ENCODE measurements around the gene LRRC43.
"Not testable (repeated sequence)": the region's sequence is repeated elsewhere in the genome, so short reads cannot be mapped to it uniquely, and the experiment has no call there.

The LRRC43 gene

DNA sequence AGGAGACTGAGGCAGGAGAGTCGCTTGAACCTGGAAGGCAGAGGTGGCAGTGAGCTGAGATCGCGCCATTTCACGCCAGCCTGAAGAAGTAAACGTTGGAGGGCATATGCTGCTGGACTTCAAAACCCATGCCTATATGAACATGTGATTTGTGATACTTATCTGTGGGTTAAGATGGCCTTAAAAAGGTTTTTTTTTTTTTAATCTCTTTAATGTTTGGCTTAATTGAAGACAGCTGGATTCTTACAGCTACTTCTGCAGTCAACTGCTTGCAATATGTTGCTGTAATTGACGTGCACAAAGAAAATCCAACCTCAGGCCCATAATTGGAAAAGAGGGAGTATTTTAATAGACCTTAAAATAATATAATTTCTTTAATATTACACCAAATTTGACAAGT is 19.1 kb downstream of the LRRC43 start:
- DNase-seq (ENCODE audit: insufficient read length, low spot score), result no peak
- no peak for FAIRE-seq
- TF ChIP-seq, protein P1, sequence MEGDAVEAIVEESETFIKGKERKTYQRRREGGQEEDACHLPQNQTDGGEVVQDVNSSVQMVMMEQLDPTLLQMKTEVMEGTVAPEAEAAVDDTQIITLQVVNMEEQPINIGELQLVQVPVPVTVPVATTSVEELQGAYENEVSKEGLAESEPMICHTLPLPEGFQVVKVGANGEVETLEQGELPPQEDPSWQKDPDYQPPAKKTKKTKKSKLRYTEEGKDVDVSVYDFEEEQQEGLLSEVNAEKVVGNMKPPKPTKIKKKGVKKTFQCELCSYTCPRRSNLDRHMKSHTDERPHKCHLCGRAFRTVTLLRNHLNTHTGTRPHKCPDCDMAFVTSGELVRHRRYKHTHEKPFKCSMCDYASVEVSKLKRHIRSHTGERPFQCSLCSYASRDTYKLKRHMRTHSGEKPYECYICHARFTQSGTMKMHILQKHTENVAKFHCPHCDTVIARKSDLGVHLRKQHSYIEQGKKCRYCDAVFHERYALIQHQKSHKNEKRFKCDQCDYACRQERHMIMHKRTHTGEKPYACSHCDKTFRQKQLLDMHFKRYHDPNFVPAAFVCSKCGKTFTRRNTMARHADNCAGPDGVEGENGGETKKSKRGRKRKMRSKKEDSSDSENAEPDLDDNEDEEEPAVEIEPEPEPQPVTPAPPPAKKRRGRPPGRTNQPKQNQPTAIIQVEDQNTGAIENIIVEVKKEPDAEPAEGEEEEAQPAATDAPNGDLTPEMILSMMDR (IDR thresholded peaks at IDR 0.05; ENCODE audit: insufficient read depth, missing control alignments), result no peak

DNA sequence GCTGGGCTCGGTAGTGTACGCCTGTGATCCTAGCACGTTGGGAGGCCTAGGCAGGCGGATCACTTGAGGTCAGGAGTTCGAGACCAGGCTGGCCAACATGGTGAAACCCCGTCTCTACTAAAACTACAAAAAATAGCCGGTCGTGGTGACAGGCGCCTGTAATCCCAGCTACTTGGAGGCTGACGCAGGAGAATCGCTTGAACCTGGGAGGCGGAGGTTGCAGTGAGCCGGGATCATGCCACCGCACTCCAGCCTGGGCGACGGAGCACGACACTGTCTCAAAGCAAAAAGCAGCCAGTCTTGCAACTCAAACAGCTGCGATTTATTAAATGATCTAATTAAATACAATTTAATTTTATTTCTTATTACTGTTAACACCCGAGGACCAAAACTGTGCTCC is 19.9 kb downstream of the LRRC43 start:
- not testable (repeated sequence) for FAIRE-seq; DNase-seq (ENCODE audit: insufficient read length, low spot score)

DNA sequence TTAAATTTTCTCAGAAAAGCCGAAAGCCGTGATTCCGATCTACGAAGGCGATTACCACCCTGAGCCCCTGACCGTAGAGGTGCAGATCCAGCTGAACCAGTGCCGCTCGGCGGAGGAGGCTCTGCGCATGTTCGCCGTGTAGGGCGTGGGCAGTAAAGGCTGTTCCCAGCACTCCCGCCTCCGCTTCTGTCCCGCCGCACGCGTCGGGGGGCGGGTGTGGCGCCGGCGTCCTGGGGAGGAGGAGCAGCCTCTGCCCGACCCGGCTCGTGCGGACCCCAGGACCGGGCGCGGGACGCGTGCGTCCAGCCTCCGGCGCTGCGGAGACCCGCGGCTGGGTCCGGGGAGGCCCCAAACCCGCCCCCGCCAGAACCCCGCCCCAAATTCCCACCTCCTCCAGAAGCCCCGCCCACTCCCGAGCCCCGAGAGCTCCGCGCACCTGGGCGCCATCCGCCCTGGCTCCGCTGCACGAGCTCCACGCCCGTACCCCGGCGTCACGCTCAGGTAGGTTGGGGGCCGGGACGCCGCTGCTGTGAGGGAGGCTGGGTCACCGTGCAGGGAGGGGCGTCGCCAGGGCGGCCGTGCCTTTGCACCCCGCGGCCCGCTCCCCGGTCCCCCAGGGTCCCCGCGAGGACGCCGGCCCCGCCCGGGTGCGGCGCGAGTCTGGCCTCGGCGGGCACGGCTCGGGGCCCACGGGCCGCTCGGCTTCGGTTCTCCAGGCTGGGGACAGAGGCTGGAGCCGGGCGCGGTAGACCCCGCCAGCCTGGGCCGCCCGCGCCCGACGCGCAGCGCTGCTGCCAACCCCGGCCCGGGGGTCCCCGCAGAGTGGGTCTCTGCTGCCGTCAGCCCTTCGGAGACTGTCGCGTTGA is 20.6 kb downstream of the LRRC43 start, which contains the start of gene B3GNT4:
Gene B3GNT4, plus strand, starts transcription at position 409 of the 866 bp plus-strand sequence. CDS start 910 bp downstream, outside the sequence.
- TF ChIP-seq, protein P1 (IDR thresholded peaks at IDR 0.05; ENCODE audit: insufficient read depth, missing control alignments), result no peak
- no peak for FAIRE-seq
- DNase-seq (ENCODE audit: insufficient read length, low spot score), result peak; percentile 67

DNA sequence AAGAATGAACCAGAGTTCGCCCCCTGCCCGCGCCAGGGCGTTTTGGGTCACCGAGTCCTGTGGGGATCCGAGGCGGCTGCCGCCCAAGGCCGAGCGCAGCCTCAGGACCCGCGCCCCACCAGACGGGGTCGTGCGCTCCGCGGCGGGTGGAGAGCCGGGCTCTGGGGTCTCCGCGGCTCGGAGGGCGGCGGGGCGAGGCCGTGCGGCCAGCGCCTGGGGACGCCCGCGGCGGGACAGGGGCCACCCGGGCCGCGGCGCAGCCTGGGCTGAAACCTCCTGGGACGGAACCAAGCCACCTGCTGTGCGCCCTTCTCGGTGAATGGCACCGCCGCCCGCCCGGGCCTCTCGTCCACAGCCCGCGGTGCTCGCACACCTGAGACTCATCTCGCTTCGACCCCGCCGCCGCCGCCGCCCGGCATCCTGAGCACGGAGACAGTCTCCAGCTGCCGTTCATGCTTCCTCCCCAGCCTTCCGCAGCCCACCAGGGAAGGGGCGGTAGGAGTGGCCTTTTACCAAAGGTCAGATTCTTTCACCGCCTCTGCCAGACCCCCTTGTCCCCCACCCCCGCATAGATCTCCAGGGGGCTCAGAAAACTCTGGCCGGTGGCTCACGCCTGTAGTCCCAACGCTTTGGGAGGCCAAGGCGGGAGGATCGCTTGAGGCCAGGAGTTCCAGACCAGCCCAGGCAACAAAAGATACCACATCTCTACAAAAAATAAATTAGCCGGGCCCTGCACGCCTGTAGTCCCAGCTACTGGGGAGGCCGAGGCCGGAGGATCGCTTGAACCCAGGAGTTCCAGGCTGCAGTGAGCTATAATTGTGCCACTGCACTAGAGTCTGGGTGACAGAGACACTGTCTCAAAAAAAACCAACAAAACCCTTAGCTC is 21.5 kb downstream of the LRRC43 start:
- no peak for FAIRE-seq
- TF ChIP-seq, protein P1 (IDR thresholded peaks at IDR 0.05; ENCODE audit: insufficient read depth, missing control alignments), result no peak
- DNase-seq (ENCODE audit: insufficient read length, low spot score), result no peak

DNA sequence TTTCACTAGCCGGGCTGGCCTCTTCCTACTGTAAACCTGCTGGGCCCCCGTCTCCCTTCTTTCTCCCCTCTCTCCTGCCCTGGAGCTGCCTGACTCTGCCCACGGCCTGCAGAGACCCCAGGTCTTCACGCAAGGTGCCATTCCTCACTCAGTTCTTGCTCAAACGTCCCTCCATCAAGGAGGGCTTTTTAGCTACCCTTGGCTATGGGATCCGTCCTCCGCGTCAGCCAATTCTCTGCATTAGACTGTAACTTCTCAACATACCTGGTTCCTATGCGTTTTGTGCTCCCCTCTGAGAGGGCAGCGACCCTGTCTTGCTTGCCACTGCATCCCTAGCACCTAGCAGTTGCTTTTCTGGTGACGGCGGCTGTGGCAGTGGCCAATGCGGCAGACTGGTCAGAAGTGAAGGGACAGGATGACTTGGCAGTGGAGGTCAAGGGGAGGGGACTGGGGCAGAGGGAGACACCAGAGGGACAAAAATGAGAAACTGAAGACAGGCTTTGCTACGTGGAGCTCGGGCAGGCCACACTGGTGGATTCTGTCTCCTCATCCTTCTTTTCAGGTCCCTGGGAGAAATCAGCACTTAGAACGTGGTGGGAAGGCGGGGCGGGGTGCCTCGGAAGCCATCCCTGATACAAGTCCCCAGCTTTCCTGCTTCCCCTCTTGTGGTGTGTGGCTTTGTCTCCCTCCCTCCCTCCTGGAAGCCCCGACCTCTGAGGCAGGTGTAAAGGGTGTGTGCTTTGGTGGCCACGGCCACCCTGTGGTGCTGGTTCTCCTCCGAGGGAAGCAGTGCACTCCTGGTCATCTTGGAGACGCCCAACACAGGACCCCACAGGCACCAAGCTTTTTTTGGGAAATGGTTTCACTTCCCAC is 22.4 kb downstream of the LRRC43 start:
- DNase-seq (ENCODE audit: insufficient read length, low spot score), result no peak
- no peak for FAIRE-seq
- TF ChIP-seq, protein P1 (IDR thresholded peaks at IDR 0.05; ENCODE audit: insufficient read depth, missing control alignments), result no peak

- FAIRE-seq, result no peak
- TF ChIP-seq, protein P1 (IDR thresholded peaks at IDR 0.05; ENCODE audit: insufficient read depth, missing control alignments), result no peak
These were observed 23.4 kb downstream of the LRRC43 start for GRCh38 chr12:122206111-122206881.

More at GRCh38 chr12:122206111-122206881, 23.4 kb downstream of the LRRC43 start:
- DNase-seq (ENCODE audit: insufficient read length, low spot score), result no peak

Measured in D721Med (cell line).